HCT116 (cell line): ENCODE results near the gene ZNRF2.
"Not testable (repeated sequence)": the region's sequence is repeated elsewhere in the genome, so short reads cannot be mapped to it uniquely, and the experiment has no call there.

Experiments
- CEBPB ChIP-seq: IDR thresholded peaks from 2 replicates; pipeline ENCODE4 v1.6.1; 2012; ENCODE audit warnings: low read depth
- EZH2 ChIP-seq: fragments of 200-600 bp; sonication (generic); IDR thresholded peaks from 2 replicates; pipeline ENCODE4 v1.6.1; 2017; ENCODE audit warnings: antibody characterized with exemption, mixed run types
- EZH2phosphoT487 ChIP-seq: fragments of 200-600 bp; IDR thresholded peaks from 2 replicates; pipeline ENCODE4 v1.6.1; 2018; ENCODE audit warnings: antibody characterized with exemption, borderline replicate concordance
- POLR2A ChIP-seq: IDR thresholded peaks from 2 replicates; pipeline ENCODE4 v1.7.0; 2011; ENCODE audit warnings: borderline replicate concordance; ENCODE audit not compliant: insufficient read depth, insufficient read length; ENCODE audit errors: extremely low read depth
- POLR2AphosphoS5 ChIP-seq: IDR thresholded peaks from 2 replicates; pipeline ENCODE4 v1.6.1; 2011; ENCODE audit warnings: mild to moderate bottlenecking, low read depth, low read length, moderate library complexity
- REST ChIP-seq: IDR thresholded peaks from 2 replicates; pipeline ENCODE4 v1.6.1; 2012; ENCODE audit warnings: low read depth
- SIN3A ChIP-seq: IDR thresholded peaks from 2 replicates; pipeline ENCODE4 v1.6.1; 2012; ENCODE audit warnings: low read depth
- SRF ChIP-seq: IDR thresholded peaks from 2 replicates; pipeline ENCODE4 v1.6.1; 2012; ENCODE audit warnings: low read depth
- ZFX ChIP-seq: fragments of 450-650 bp; IDR thresholded peaks from 2 replicates; pipeline ENCODE4 v1.6.1; 2017
- ZNF274 ChIP-seq: fragments of 200-500 bp; sonication (Bioruptor generic); IDR thresholded peaks from 2 replicates; pipeline ENCODE4 v1.6.1; 2014; ENCODE audit warnings: mild to moderate bottlenecking, low read depth, low read length, inconsistent platforms
- TF ChIP-seq, protein P1 (sequence below), 3 experiments: fragments of 200-600 bp in 1 of 3; sonication (generic) in 1 of 3; IDR thresholded peaks in 2 of 3; conservative IDR thresholded peaks in 1 of 3; 2 replicates each; pipeline ENCODE4 v1.5.1; 2012 to 2017; ENCODE audit warnings: low read depth in 2 of 3, low read length in 2 of 3, antibody characterized with exemption in 1 of 3, borderline replicate concordance in 1 of 3, control low read depth in 1 of 3, mild to moderate bottlenecking in 1 of 3, mixed read lengths in 1 of 3, mixed run types in 1 of 3, moderate library complexity in 1 of 3; ENCODE audit not compliant: insufficient read depth in 1 of 3
- TF ChIP-seq, protein P2 (sequence below): IDR thresholded peaks from 2 replicates; pipeline ENCODE4 v1.6.1; 2011; ENCODE audit warnings: mild to moderate bottlenecking, low read length, moderate library complexity; ENCODE audit not compliant: insufficient replicate concordance; ENCODE audit errors: extremely low read depth

DNA sequence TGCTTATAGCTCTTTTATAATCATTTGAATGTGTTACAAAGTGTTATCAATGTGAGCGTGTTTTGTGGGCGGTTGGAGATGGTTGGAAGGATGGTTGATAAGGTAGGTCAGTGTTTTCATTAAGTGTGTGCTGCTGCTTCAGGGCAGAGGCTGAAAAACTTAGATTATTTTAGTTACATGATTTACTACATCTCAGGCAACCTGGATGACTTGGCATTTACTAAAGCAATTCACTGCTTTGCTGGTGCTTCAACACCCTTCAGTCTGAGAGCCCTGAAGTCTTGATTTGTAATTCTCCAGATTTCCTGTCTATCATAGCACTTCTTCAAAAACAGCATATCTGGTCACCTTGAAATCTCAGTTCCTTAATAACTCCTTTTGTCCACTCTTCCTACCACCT lies 11.9 kb downstream of the ZNRF2 start:
- not testable (repeated sequence) for TF ChIP-seq POLR2A, EZH2, ZFX, CEBPB, REST, SIN3A, SRF, EZH2phosphoT487, ZNF274, POLR2AphosphoS5
- TF ChIP-seq, protein P1, sequence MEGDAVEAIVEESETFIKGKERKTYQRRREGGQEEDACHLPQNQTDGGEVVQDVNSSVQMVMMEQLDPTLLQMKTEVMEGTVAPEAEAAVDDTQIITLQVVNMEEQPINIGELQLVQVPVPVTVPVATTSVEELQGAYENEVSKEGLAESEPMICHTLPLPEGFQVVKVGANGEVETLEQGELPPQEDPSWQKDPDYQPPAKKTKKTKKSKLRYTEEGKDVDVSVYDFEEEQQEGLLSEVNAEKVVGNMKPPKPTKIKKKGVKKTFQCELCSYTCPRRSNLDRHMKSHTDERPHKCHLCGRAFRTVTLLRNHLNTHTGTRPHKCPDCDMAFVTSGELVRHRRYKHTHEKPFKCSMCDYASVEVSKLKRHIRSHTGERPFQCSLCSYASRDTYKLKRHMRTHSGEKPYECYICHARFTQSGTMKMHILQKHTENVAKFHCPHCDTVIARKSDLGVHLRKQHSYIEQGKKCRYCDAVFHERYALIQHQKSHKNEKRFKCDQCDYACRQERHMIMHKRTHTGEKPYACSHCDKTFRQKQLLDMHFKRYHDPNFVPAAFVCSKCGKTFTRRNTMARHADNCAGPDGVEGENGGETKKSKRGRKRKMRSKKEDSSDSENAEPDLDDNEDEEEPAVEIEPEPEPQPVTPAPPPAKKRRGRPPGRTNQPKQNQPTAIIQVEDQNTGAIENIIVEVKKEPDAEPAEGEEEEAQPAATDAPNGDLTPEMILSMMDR (IDR thresholded peaks at IDR 0.05 in 2 of 3, conservative IDR thresholded peaks at IDR 0.05 in 1 of 3; ENCODE audit: borderline replicate concordance in 1 of 3, insufficient read depth in 1 of 3, low read depth in 2 of 3, low read length in 2 of 3): not testable (repeated sequence)
- TF ChIP-seq, protein P2, sequence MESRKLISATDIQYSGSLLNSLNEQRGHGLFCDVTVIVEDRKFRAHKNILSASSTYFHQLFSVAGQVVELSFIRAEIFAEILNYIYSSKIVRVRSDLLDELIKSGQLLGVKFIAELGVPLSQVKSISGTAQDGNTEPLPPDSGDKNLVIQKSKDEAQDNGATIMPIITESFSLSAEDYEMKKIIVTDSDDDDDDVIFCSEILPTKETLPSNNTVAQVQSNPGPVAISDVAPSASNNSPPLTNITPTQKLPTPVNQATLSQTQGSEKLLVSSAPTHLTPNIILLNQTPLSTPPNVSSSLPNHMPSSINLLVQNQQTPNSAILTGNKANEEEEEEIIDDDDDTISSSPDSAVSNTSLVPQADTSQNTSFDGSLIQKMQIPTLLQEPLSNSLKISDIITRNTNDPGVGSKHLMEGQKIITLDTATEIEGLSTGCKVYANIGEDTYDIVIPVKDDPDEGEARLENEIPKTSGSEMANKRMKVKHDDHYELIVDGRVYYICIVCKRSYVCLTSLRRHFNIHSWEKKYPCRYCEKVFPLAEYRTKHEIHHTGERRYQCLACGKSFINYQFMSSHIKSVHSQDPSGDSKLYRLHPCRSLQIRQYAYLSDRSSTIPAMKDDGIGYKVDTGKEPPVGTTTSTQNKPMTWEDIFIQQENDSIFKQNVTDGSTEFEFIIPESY: not testable (repeated sequence)
